ENCODE measurements around the gene CUX1.

CUX1 gene

DNA sequence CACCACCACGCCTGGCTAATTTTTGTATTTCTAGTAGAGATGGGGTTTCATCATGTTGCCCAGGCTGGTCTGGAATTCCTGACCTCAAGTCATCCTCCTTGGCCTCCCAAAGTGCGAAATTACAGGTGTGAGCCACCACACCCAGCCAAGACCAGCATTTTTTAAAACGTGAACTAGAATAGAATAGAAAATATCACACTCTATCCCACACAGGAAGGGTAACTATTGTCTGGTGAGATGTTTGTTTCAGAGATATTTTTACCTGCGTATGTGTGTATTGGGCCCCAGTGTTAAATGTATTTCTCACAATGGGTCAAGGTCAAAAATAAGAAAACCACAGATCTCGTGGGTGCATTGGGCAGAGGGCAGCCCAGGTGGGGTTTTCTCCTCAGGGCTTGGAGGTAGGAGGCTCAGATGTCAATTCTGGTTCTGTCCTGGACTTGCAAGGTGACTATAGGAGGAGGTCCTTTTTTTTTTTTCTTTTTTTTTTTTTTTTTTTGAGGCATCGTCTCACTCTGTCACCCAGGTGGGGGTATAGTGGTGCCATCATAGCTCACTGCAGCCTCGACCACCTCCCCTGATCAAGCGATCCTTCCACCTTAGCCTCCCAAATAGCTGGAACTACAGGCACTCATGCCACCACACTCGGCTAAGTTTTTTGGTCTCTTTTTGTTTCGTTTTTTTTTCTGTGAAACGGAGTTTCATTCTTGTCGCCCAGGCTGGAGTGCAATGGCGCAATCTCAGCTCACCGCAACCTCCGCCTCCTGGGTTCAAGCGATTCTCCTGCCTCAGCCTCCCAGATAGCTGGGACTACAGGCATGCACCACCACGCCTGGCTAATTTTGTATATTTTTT is 488.2 kb downstream of the CUX1 start:
- H3K4me3 ChIP-seq (ENCODE audit: low read depth, low read length): no peak overlapping the region
- TF ChIP-seq, protein P1, sequence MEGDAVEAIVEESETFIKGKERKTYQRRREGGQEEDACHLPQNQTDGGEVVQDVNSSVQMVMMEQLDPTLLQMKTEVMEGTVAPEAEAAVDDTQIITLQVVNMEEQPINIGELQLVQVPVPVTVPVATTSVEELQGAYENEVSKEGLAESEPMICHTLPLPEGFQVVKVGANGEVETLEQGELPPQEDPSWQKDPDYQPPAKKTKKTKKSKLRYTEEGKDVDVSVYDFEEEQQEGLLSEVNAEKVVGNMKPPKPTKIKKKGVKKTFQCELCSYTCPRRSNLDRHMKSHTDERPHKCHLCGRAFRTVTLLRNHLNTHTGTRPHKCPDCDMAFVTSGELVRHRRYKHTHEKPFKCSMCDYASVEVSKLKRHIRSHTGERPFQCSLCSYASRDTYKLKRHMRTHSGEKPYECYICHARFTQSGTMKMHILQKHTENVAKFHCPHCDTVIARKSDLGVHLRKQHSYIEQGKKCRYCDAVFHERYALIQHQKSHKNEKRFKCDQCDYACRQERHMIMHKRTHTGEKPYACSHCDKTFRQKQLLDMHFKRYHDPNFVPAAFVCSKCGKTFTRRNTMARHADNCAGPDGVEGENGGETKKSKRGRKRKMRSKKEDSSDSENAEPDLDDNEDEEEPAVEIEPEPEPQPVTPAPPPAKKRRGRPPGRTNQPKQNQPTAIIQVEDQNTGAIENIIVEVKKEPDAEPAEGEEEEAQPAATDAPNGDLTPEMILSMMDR (IDR thresholded peaks at IDR 0.05; ENCODE audit: control insufficient read depth, extremely low read depth, insufficient read depth): no peak
- no peak for DNase-seq (ENCODE audit: low read depth)

DNA sequence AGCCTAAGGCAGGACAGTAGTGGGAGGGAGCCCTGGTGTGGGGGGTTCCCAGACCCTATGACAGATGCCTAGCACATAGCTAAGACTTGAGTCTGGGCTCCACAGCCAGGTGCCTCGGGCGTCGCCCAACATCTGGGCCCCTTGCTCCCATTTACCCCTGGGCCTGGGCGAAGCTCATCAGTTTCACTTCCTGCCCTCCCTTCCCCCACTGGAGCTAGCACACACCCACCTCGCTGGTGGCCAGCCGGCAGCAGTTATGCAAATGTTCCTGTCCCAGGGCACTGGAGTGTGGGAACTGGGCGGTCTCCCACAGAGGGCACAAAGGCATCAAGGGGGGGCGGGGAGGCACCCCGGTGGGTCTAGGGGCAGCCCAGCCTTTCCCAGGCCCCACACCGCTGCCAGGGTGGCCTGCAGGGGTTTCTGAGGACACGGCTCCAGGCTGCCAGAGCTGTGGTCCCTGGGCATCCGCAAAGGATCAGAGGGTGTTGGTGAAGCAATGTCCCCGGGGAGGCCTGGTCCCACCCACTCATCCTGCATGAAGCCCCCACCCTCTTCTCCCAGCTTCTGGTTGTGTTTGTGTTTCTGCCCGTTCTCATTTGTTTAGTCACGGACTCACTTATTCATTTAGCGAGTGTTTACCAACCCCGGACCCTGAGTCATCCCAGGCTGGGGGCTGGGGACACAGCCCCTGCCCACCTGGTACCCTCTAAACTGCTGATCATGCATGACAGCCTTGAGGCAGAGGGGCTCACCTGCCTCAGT is 489.7 kb downstream of the CUX1 start:
- DNase-seq (ENCODE audit: low read depth): no peak
- H3K4me3 ChIP-seq (ENCODE audit: low read depth, low read length): no peak overlapping the region
- TF ChIP-seq, protein P1 (IDR thresholded peaks at IDR 0.05; ENCODE audit: control insufficient read depth, extremely low read depth, insufficient read depth): no peak

DNA sequence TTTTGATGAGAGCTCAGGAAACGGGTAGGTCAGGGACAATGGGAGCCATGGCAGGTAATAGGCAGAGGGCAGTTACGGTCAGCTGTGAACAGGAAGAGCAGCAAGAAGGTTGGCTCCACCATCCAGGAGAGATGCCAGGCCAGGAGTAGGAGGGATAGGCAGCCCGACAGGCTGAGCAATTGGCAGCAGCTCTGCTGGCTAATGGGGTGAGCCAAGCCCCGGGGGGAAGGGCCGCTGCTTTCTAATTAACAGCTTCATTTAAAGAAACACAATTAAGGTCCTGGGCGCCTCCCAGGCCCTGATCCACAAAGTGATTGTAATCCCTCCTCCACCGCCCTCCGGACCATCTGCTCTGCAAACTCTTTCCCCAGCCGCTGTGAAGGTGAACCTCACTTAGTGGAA is 493.0 kb downstream of the CUX1 start:
- no peak overlapping the region for H3K4me3 ChIP-seq (ENCODE audit: low read depth, low read length)
- no peak for DNase-seq (ENCODE audit: low read depth)
- TF ChIP-seq, protein P1 (IDR thresholded peaks at IDR 0.05; ENCODE audit: control insufficient read depth, extremely low read depth, insufficient read depth): no peak

DNA sequence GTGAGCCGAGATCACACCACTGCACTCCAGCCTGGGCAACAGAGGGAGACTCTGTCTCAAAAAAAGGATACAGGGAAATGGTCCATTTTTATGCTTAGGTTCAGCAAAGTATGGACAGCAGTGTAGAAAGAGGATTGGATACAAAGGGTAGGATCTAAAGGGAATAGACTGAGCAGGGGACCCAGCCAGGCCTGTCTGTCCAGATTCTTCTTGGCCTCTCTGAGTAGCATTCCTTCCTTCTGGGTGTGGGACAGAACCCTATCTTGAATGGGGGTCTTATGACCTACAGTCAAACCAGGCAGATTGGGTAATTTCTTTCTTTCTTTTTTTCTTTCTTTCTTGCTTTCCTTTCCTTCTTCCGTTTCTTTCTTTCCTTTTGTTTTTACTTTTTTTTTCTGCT is 494.9 kb downstream of the CUX1 start:
- DNase-seq (ENCODE audit: low read depth): no peak
- TF ChIP-seq, protein P1 (IDR thresholded peaks at IDR 0.05; ENCODE audit: control insufficient read depth, extremely low read depth, insufficient read depth): no peak
- H3K4me3 ChIP-seq (ENCODE audit: low read depth, low read length): no peak overlapping the region

DNA sequence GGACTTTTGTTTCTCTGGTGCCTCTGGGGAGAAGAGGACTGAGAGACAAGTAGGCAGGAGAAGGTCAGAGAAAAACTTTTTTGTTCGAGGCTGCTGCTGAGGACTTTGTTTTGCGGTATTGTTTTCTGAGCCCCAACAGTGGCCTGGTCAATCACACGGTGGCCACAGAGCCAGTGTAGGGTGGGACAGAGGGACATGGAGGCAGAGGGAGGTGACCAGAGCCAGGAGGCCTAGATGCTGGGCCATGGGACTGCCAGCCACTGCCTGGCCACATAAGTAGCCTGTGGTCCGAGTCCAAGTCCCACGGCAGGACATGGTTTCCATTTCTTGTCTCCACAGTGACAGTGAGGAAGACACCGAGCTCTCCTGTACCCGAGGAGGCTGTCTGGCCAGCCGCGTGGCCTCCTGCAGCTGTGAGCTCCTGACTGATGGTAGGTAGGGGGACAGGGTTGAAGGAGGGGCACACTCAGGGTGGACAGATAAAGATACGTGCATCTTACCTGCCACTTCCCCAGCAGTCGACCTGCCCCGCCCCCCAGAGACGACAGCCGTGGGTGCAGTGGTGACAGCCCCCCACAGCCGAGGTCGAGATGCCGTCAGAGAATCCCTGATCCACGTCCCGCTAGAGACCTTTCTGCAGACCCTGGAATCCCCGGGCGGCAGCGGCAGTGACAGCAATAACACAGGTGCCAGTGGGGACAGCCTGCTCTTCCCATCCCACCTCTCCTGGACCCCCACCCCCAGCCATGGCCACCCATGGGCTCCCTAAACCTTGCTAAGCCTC is 496.8 kb downstream of the CUX1 start:
- DNase-seq (ENCODE audit: low read depth): no peak
- H3K4me3 ChIP-seq (ENCODE audit: low read depth, low read length): no peak overlapping the region
- TF ChIP-seq, protein P1 (IDR thresholded peaks at IDR 0.05; ENCODE audit: control insufficient read depth, extremely low read depth, insufficient read depth): no peak

DNA sequence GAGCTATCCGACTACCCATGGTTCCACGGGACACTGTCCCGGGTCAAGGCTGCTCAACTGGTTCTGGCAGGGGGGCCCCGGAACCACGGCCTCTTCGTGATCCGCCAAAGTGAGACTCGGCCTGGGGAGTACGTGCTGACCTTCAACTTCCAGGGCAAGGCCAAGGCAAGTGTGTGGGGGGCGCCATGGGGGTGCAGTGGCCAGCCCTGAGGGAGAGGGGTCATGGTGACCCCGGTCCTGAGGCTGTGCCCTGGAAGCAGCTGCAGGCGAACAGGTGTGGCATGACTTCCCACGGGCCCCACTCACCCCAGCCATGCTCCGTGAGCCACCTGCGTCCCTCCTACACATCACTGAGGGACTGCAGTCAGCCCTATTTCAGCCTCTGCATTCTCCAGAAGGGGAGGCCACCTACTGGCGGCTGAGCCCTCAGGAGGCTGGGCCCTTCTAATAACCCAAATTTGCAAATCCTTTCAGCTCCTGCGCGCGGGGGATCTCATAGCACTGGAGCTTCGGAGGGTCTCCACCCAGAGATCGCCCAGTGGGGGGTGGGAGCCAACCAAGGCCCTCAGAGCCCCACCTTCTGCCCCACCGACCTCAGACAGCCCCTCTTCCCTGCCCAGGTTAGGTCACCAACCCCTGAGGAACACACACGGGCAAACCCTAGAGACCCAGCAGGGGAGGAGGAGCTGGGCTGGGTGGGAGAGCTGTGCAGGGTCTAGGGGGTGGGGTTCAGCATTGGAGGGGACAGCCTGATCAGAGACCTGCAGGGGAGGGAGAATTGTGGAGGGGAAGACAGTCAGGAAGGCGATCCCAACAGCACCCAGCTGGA is 500.0 kb downstream of the CUX1 start:
- no peak for DNase-seq (ENCODE audit: low read depth)
- no peak overlapping the region for H3K4me3 ChIP-seq (ENCODE audit: low read depth, low read length)
- TF ChIP-seq, protein P1 (IDR thresholded peaks at IDR 0.05; ENCODE audit: control insufficient read depth, extremely low read depth, insufficient read depth): no peak
